ENCODE results near the gene ZNF638.
A peak's percentile ranks its signal among the peaks of the same experiment; 100 is the strongest.
"Not testable (repeated sequence)": the region's sequence is repeated elsewhere in the genome, so short reads cannot be mapped to it uniquely, and the experiment has no call there.

ZNF638 gene

DNA sequence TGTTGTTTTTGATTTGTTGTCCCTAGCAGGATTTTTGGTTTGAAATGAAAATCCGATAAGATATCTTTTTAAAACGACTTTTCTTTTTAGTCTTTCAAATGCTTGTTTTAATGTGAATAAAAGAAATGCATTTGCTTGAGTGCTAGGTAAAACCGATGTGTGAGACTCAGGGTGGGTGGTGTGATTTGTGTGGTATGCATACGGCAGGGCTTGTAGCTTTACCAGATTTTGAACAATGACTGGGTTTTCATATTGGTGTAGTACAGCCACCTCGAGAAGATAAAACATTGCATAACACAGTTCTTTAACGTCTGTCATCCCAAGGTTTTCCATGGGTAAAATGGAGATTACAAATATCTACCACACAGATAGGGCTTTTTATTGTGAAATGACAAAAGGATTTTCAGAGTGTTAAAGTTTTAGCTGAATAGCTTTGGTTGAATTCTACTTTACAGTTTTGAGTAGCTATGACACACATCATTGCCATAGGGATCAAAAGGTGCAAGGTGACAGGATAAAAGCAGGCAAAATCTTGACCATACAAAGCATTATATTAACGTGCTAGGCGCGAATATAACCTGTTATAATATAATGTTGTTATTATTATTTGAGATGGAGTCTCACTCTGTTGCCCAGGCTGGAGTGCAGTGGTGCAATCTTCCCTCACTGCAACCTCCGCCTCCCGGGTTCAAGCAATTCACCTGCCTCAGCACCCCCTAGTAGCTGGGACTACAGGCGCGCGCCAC lies 824 bp upstream of the ZNF638 start:
- no peak for DNase-seq (ENCODE audit: low read depth)
- peak overlapping the region; percentile 38 for H3K4me3 ChIP-seq (ENCODE audit: low read depth, low read length)

DNA sequence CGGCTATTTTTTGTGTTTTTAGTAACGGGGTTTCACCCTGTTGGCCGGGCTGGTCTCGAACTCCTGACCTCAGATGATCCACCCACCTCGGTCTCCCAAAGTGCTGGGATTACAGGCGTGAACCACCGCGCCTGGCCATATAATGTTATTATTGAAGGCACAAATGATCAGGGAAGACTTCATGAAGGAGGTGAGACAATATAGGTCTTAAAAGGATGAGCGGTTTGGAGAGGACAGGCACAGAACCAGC lies 326 bp upstream of the ZNF638 start:
- DNase-seq (ENCODE audit: low read depth): not testable (repeated sequence)

DNA sequence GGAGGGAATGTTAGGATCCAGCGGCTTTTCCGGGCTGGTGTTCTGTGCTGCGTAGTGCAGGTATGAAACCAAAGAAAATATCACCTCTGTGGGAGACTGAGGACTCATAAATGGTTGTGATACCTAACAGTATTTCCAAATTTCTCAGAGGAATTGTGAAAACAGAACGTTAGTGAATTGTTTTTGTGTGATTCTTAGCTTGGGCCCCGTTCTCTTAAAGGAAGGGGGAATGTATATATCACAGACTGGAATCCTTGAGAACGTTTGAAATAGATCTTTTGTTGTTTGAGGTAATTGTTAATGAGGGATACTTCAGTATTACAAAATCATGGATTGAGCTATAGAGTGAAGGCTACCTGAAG lies 834 bp downstream of the ZNF638 start:
- no peak for DNase-seq (ENCODE audit: low read depth)
- peak overlapping the region; percentile 98 for H3K4me3 ChIP-seq (ENCODE audit: low read depth, low read length)

More for the DNA sequence above, 326 bp upstream of the ZNF638 start:
- peak overlapping the region; percentile 38 for H3K4me3 ChIP-seq (ENCODE audit: low read depth, low read length)

DNA sequence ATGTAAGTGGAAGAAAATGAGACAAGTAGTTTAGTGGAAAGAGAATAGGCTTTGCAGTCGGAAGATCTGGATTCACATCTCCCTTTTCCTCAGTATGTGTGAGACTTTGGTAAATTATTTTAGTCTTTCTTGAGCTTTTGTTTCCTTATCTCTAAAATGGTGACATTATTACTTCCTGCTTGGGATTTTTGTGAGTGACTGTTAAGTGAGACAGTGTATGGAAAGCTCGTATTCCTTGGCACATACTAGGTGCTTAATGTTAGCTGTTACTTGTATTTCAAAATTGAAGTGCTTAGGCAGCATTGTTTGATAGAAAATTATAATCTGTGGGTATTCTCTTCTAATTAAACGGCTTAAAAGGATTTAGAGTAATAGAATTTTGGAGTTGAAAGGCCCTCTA lies 2.0 kb downstream of the ZNF638 start:
- no peak for DNase-seq (ENCODE audit: low read depth)
- peak overlapping the region; percentile 98 for H3K4me3 ChIP-seq (ENCODE audit: low read depth, low read length)

DNA sequence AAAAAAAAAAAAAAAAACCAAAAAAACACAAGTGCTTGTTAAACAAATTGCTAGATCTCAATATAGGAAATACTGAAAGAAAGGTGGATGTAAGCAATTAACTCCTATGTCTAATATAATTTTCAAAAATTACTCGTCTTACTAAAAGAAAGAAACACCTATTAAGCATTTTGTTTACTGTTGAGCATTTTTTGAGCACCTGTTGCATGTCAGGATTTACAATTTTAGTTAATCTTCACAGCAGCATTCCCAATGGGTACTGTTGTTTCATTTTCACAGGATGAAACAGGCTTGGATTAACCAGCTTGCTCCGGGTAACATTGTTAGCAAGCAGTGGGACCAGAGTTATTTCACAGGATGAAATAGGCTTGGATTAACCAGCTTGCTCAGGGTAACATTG lies 4.8 kb downstream of the ZNF638 start:
- H3K4me3 ChIP-seq (ENCODE audit: low read depth, low read length): no peak overlapping the region
- no peak for DNase-seq (ENCODE audit: low read depth)

DNA sequence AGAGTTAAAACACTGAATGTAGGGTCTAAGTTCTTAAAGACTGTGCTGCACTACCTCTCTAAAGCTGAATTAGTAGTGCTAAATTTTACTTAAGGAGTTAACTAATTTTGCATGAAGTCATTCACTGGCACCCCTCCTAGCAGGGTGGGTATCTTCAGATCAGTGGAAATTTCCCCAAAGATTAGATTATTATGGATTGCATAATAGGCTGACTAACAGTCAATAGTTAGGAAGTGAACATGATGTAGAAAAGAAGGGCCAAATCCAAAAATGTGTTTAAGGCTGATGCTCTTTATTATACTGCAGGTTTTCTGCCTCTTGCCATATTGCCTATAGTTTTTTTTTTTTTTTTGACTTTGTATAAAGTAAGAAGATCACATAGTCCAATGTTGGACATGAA lies 5.2 kb downstream of the ZNF638 start:
- DNase-seq (ENCODE audit: low read depth): no peak
- no peak overlapping the region for H3K4me3 ChIP-seq (ENCODE audit: low read depth, low read length)

DNA sequence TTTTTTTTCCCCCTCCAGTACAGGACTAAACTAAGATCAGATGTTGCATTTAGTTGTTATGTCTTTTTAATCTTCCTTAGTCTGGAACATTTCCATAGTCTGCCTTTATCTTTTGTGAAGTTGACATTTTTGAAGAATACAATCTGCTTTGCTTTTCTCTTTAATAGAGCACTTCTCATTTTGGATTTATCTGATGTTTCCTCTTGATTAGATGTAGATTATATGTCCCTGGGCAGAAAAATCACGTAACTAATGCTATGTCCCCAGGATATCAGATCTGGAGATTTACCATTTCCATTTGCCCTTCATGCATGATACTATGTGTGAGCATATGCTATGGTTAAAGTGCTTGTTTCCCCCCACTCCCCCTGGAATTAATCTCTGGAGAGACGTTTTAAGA lies 6.2 kb downstream of the ZNF638 start:
- H3K4me3 ChIP-seq (ENCODE audit: low read depth, low read length): no peak overlapping the region
- DNase-seq (ENCODE audit: low read depth): no peak

DNA sequence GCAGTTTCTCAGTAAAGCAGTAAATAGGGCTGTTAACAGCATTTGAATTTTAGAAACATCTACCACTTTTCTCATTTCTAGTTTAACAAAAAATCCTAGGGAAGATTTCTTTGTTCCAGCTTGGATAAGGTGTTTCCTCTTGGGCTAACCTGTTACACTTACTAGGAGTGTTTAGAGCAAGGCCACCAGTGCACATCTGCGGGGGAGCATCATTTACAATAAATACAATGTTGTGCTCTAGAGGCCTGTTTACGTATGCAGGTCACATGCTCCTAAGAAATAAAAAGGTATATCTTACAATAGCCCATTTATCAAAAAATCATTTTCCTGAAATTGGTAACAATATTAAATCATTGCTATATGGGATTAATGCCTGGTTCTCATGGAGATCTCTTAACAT lies 8.1 kb downstream of the ZNF638 start:
- DNase-seq (ENCODE audit: low read depth): no peak
- H3K4me3 ChIP-seq (ENCODE audit: low read depth, low read length): no peak overlapping the region

DNA sequence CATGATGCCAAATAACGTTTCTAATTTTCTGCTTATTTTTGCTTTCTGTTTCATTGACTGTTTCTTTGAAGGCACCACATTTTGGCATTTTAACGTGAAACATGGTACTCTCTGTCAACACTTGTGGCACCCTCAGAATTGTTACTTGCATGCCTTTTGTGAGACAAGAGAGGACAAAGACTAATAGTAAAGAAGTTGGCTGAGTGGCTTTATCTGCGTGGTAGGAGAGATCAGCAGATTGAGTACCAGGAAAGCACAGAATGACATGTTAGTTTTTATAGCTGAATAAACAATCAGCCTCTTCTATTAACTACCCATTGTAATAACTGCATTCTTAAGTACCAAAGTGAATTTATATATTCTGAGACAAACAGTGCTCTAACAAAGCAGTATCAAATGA lies 8.6 kb downstream of the ZNF638 start:
- no peak overlapping the region for H3K4me3 ChIP-seq (ENCODE audit: low read depth, low read length)
- DNase-seq (ENCODE audit: low read depth): no peak

DNA sequence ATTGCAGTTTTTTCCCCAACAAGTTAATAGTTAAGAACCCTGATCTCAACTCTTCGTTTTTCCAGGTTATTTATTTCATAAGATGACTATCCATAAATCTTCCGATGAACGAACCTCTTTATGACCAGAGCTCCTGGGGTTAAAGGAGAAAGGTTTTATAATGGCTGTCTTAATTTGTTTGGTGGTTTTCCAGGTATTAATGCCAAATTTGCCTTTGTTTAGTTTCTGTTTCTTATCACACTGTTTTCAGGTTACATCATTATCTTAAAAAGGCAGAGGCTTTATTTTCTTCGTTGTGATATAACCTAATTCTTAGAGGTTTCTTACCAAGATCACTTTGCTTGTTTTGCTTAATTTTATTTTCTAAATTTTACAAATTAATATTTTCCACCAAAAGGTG lies 10.1 kb downstream of the ZNF638 start:
- DNase-seq (ENCODE audit: low read depth): no peak
- no peak overlapping the region for H3K4me3 ChIP-seq (ENCODE audit: low read depth, low read length)

DNA sequence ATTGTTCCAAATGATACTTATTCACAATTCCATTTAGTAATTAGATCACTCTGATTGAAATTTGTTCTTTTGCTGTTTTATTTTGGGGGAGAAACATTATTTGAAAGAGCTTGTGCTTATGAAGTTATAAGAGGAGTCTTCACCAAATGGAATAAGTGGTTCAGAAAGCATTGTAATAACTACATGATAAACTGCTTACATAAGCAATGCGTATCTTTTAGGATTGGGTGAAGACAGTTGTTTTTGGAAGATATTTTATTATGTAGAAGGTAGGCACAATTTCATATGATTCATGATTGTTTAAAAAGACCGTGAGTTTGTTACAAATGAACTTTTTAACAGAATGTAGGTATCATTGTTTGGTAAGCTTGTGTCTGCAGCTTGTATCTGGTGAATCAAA lies 14.5 kb downstream of the ZNF638 start:
- H3K4me3 ChIP-seq (ENCODE audit: low read depth, low read length): no peak overlapping the region
- DNase-seq (ENCODE audit: low read depth): no peak

DNA sequence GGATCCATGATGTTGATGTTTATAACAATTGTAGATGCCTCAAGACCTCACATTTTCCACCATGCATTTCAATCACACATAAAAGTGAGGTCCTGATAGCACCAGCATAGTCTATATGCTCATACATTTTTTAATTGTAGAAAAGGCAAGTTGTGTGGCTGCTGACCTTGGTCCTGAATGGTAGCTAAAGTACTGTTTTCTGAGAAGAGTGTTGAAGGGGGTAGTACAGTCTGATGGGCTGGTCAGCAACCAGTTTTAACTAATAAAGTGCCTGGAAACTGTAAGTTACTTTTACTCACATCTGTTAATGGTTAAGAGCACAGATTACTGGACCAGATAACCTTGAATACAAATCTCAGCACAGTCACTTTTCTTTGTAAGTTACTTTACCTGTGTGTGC lies 15.9 kb downstream of the ZNF638 start:
- no peak for DNase-seq (ENCODE audit: low read depth)

DNA sequence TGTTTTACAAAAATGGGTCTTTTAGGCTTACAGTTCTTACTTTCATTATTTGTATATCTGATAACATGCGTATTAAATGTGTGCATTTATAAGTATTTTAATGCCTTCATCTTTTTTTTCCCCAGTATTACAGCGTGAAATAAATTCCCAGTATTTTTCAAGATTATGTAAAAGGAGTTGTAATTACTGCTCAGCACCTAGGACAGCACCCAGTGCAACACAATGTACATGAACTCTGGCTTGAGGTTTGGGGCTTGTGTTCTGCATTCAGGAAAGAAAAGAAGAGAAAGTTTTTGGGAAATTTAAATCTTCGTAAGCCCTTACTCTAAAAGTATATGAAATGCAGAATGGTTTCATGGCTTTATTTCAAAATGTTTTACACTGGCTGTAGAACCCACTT lies 16.7 kb downstream of the ZNF638 start:
- no peak for DNase-seq (ENCODE audit: low read depth)
- no peak overlapping the region for H3K4me3 ChIP-seq (ENCODE audit: low read depth, low read length)

More for the DNA sequence above, 15.9 kb downstream of the ZNF638 start:
- no peak overlapping the region for H3K4me3 ChIP-seq (ENCODE audit: low read depth, low read length)

DNA sequence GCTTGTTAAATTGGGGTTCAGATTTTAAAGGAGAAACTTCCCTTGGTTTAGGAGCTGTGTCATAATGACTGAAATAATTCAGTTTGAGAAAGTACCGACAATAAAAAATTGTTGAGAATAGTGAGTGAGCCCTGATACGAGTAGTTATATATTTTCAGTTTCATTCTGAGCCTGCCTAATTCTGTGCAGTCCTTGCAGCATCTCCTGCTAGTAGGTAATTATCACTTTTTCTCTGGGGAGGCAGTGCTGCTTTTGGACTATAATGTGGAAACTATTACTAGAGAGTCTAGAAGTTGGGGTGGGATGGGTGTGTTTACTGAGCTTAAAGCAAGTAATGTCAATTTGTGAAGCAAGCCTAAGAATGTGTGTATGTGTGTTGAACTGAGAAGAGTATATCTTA lies 21.7 kb downstream of the ZNF638 start:
- H3K4me3 ChIP-seq (ENCODE audit: low read depth, low read length): no peak overlapping the region
- DNase-seq (ENCODE audit: low read depth): no peak

DNA sequence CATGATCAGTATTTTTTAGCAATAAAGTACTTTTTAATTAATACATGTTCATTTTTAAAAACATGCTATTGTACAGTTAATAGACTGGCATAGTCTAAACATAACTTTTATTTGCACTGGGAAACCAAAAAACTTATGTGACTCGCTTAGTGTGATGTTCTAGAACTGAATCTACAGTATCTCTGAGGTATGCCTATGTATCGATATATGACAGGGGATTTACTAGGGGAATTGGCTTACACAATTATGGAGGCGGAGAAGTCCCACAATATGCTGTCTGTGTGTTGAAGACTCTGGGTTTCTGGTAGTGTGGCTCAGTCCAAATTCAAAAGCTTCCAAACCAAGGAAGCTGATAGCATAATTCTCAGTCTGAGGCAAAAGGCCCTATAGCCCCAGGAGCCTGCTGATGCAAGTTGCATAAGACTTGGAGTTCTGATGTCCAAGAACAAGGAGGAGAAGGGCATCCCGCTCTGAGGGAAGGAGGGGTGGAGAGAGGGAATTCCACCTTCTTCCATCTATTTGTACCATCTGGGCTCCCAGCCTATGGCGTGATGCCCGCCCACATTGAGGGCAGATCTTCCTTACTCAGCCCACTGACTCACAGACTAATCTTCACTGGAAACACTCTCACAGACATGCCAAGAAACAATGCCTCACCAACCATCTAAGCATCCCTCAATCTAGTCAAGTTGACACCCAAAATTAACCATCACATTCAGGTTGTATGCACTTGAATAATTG lies 27.5 kb downstream of the ZNF638 start:
- H3K4me3 ChIP-seq (ENCODE audit: low read depth, low read length): no peak overlapping the region
- DNase-seq (ENCODE audit: low read depth): peak; percentile 33

DNA sequence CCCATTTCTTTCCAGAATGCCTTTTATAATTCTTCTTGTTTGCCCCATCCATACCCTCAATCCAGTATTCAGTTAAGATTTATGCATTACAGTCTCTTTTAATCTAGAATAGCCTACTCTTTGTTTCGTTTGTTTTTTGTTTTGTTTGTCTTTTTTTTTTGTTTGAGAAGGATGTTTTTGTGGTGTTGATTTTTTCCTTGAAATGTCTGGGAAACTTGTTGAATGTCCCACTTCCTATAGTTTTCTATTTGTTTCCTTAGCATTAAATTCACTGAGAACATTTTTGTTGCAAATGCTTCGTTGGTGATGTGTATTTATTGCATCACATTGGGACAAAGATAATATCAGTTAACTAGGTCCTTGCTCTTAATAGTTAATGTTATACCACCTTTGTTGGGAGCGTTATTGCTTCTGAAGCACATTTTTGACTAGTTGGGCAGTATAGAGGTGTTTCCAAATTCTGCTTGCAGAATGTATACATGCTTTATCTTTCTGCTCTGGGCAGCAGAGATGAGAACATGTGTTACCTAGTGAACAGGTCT lies 28.9 kb downstream of the ZNF638 start:
- H3K4me3 ChIP-seq (ENCODE audit: low read depth, low read length): no peak overlapping the region
- DNase-seq (ENCODE audit: low read depth): no peak

DNA sequence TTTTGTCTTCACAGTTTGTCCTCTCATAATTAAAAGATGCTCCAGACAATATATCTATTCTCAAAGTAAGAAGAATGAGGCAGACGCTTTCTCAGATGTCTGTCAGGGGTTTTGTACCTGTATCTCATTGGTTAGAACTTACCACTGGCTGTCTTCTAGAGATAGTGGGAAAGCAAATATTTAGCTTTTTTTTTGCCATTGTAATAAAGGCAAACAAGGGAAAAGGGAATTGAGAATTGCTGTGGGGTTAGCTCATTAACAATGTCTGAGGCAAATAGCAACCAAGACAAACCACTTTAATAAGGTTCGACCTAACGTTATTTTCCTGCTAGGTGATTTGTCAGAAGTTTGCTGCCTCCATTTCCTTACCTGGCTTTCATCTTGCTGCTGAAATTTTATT lies 30.0 kb downstream of the ZNF638 start:
- DNase-seq (ENCODE audit: low read depth): no peak
- H3K4me3 ChIP-seq (ENCODE audit: low read depth, low read length): no peak overlapping the region

DNA sequence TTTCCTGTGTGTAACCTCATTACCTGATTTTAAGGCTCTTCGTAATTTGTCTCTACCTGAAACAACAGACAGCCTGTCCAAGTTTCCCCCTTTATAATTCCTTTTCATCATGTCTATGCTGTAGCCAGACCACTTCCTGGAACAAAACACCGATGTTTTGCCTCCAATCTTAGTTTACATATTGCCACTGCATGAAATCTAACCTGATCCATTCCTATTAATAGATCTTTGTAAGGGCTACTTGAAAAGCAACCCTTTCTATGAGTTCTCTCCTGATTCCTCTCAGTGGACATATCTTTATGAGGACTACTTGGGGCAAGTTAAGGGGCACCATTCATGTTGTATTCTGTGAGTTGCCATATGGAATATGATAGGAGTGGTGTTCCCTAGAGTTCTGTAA lies 30.9 kb downstream of the ZNF638 start:
- DNase-seq (ENCODE audit: low read depth): no peak
- no peak overlapping the region for H3K4me3 ChIP-seq (ENCODE audit: low read depth, low read length)

DNA sequence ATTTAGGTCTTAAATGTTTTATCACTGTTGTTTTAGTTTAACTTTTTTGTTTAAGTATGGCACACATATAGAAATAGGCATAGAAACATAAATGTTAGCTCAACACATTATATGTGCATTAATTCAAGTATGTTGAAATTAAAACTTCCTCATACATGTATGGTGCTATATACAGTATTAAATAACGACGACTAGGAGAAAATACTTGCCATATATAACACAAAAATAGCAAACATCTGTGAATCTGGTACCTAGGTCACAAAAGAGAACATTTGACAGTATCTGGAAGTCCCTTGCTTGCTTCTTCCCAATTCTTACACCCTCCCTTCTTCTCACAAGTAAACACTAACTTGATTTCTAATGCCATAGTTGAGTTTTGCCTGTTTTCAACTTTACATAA lies 38.4 kb downstream of the ZNF638 start:
- DNase-seq (ENCODE audit: low read depth): no peak
- no peak overlapping the region for H3K4me3 ChIP-seq (ENCODE audit: low read depth, low read length)

DNA sequence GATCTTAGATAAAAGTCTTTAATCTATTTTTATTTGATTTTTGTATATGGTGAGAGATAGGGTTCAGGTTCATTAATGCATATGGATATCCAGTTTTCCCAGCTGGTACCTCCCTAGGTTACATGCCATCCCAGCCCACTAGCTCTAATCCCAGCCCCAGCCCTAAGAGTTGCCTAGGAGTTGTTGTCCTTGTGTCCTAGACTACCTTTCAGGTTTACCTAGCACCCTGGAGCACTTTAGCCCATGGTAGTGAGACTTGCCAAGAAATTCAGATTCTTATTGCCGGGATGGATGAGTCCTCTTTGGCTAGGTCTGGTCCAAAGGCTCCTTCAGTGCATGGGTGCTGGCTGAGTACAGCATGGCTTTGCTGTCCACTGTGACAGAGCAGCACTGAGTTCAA lies 40.5 kb downstream of the ZNF638 start:
- H3K4me3 ChIP-seq (ENCODE audit: low read depth, low read length): no peak overlapping the region
- DNase-seq (ENCODE audit: low read depth): no peak

DNA sequence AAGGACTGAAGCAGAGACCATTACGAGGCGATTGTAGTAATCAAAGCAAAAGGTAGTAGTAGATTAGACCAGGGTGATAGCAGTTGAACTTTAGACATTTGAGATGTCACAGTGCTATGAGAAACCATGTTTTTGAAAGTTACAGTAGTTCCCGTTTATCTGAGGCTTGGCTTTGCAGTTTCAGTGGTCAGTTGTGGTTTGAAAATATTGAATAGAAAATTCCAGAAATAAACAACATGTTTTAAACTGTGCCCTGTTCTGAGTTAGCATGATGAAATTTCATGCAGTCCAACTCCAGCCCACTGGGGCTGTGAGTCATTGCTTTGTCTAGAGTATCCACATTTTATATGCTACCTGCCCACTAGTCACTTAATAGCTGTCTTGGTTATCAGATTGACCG lies 47.5 kb downstream of the ZNF638 start:
- no peak overlapping the region for H3K4me3 ChIP-seq (ENCODE audit: low read depth, low read length)
- DNase-seq (ENCODE audit: low read depth): peak; percentile 28
